Measurements from ENCODE around the gene FAM174B.

FAM174B gene

DNA sequence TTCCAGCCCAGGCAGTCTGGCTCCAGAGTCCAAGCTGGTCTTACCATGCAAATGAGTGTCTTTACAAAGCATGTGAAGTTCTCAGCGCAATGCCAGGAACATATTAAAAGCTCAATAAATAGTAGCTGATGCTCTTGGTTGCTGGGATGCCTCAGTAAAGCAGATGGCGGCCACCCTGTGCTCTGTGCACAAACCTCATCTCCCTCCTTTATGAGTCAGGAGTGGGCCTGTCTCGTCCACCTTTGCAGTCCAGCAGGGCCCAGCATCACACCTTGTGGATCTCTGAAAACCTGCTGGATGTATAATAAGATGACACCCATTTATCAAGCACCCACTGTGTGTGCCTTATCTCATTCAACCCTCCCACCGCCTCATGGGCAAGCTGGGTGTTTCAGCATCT lies 42.7 kb downstream of the FAM174B start:
- no peak for DNase-seq
- Histone ChIP-seq H3K36me3 (ENCODE audit: insufficient read depth, low read length) (no peaks in the 10 kb centered on the region), H3K79me2 (ENCODE audit: insufficient read depth, low read length) (no peaks in the 10 kb centered on the region), H3K4me1 (ENCODE audit: insufficient read depth, low read length) (no peaks in the 10 kb centered on the region), H2AFZ (ENCODE audit: low read depth, low read length) (no peak overlapping the region), H3K4me3 (ENCODE audit: low read depth in 1 of 2, low read length in 2 of 2) (no peak overlapping the region), H3K9me3 (ENCODE audit: insufficient read depth, low read length, severe bottlenecking) (no peaks in the 10 kb centered on the region), H4K20me1 (ENCODE audit: insufficient read depth, low read length) (no peaks in the 10 kb centered on the region), H3K4me2 (ENCODE audit: insufficient read depth, low read length) (no peak overlapping the region), H3K9ac (ENCODE audit: low read depth, low read length) (no peak overlapping the region), H3K27me3 (ENCODE audit: insufficient read depth, low read length, poor library complexity) (peaks cover 5% of the 10 kb centered on the region), H3K27ac (ENCODE audit: low read length) (no peak overlapping the region)
- no peak for ATAC-seq (ENCODE audit: insufficient read depth, low read depth)
- no peak for TF ChIP-seq EZH2 (IDR thresholded peaks at IDR 0.05; ENCODE audit: borderline replicate concordance, low read depth, low read length, severe bottlenecking)
- TF ChIP-seq, protein P1, sequence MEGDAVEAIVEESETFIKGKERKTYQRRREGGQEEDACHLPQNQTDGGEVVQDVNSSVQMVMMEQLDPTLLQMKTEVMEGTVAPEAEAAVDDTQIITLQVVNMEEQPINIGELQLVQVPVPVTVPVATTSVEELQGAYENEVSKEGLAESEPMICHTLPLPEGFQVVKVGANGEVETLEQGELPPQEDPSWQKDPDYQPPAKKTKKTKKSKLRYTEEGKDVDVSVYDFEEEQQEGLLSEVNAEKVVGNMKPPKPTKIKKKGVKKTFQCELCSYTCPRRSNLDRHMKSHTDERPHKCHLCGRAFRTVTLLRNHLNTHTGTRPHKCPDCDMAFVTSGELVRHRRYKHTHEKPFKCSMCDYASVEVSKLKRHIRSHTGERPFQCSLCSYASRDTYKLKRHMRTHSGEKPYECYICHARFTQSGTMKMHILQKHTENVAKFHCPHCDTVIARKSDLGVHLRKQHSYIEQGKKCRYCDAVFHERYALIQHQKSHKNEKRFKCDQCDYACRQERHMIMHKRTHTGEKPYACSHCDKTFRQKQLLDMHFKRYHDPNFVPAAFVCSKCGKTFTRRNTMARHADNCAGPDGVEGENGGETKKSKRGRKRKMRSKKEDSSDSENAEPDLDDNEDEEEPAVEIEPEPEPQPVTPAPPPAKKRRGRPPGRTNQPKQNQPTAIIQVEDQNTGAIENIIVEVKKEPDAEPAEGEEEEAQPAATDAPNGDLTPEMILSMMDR (IDR thresholded peaks at IDR 0.05; ENCODE audit: borderline replicate concordance, extremely low read depth, low read length, poor library complexity, severe bottlenecking) = no peak

DNA sequence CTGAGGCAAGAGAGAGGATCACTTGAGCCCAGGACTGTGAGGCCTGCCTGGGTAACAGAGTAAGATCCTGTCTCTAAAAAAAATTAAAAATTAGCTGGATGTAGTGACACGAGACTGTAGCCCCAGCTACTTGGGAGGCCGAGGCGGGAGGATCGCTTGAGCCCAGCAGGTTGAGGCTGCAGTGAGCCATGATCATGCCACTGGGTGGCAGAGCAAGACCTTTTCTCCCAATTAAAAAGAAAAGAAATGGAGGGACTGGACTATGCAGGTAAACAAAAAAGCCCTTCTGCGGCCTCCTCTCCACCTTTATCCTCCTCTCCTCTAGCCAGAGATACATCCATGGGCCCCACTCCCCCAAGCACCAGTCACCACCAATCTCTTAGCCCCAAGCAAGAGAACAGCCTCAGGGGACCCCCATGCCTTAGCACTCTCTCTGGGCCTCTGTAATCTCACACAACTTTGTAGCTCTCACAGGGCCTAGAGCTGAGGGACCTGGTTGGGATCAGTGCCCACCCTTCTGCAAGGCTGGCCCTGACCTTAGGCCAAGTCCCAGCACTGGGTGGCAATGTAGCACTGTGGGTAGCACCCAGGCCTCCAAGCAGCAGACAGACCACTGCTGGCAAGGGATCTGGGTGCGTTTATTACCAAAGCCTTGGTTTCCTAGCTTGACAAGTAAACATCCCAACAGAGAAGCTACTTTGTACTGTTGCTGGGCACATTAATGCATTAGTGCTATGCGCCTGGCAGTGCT lies 43.4 kb downstream of the FAM174B start:
- Histone ChIP-seq H3K4me2 (ENCODE audit: insufficient read depth, low read length) (no peak overlapping the region), H3K27me3 (ENCODE audit: insufficient read depth, low read length, poor library complexity) (peaks cover 5% of the 10 kb centered on the region), H3K4me1 (ENCODE audit: insufficient read depth, low read length) (no peaks in the 10 kb centered on the region), H3K36me3 (ENCODE audit: insufficient read depth, low read length) (no peaks in the 10 kb centered on the region), H2AFZ (ENCODE audit: low read depth, low read length) (no peak overlapping the region), H4K20me1 (ENCODE audit: insufficient read depth, low read length) (no peaks in the 10 kb centered on the region), H3K9ac (ENCODE audit: low read depth, low read length) (no peak overlapping the region), H3K4me3 (ENCODE audit: low read depth in 1 of 2, low read length in 2 of 2) (no peak overlapping the region), H3K79me2 (ENCODE audit: insufficient read depth, low read length) (no peaks in the 10 kb centered on the region), H3K27ac (ENCODE audit: low read length) (no peak overlapping the region), H3K9me3 (ENCODE audit: insufficient read depth, low read length, severe bottlenecking) (no peaks in the 10 kb centered on the region)
- TF ChIP-seq, protein P1 (IDR thresholded peaks at IDR 0.05; ENCODE audit: borderline replicate concordance, extremely low read depth, low read length, poor library complexity, severe bottlenecking) = no peak
- TF ChIP-seq EZH2 (IDR thresholded peaks at IDR 0.05; ENCODE audit: borderline replicate concordance, low read depth, low read length, severe bottlenecking) = no peak
- ATAC-seq (ENCODE audit: insufficient read depth, low read depth) = no peak
- DNase-seq = no peak

DNA sequence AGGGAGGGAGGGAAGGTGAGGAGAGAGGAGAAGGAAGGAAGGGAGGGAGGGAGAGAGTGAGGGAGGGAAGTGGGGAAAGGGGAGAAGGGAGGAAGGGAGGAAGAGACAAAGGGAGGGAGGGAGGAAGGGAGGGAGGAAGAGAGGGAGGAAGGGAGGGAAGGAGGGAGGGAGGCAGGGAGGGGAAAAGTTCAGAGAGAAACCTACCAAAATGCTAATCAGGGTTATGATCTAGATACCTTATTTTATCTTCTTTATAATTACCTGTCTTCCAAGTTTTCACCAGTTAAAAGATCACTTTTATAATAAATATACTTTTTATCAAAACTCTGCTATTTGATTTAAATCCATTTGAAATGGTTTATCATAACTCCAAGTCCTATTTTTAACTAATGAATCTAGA lies 44.4 kb downstream of the FAM174B start:
- Histone ChIP-seq H3K9me3 (ENCODE audit: insufficient read depth, low read length, severe bottlenecking) (no peaks in the 10 kb centered on the region), H3K4me1 (ENCODE audit: insufficient read depth, low read length) (no peaks in the 10 kb centered on the region), H4K20me1 (ENCODE audit: insufficient read depth, low read length) (no peaks in the 10 kb centered on the region), H2AFZ (ENCODE audit: low read depth, low read length) (no peak overlapping the region), H3K36me3 (ENCODE audit: insufficient read depth, low read length) (no peaks in the 10 kb centered on the region), H3K4me3 (ENCODE audit: low read depth in 1 of 2, low read length in 2 of 2) (no peak overlapping the region), H3K27ac (ENCODE audit: low read length) (no peak overlapping the region), H3K4me2 (ENCODE audit: insufficient read depth, low read length) (no peak overlapping the region), H3K79me2 (ENCODE audit: insufficient read depth, low read length) (no peaks in the 10 kb centered on the region), H3K9ac (ENCODE audit: low read depth, low read length) (no peak overlapping the region), H3K27me3 (ENCODE audit: insufficient read depth, low read length, poor library complexity) (peaks cover 5% of the 10 kb centered on the region)
- ATAC-seq (ENCODE audit: insufficient read depth, low read depth) = no peak
- DNase-seq = no peak
- TF ChIP-seq, protein P1 (IDR thresholded peaks at IDR 0.05; ENCODE audit: borderline replicate concordance, extremely low read depth, low read length, poor library complexity, severe bottlenecking) = no peak
- no peak for TF ChIP-seq EZH2 (IDR thresholded peaks at IDR 0.05; ENCODE audit: borderline replicate concordance, low read depth, low read length, severe bottlenecking)

Data from DND-41 (cell line).